T-helper 17 cell (primary cell): ENCODE results near the gene ACOXL. TPM values are rescaled to one million over a fixed set of nuclear protein-coding genes. Genes with fewer than 3 reads are reported as not detected.

Experiments
- ATAC-seq: fragments of 150-1000 bp; cut with Tn5 transposase; 2 replicates; pipeline ENCODE4 v1.10.0; 2021; ENCODE audit warnings: mild to moderate bottlenecking, moderate library complexity
- DNase-seq, 3 donors: peaks; one replicate each; pipeline versions ENCODE4 v3.0.0 to v3.0.0-alpha.2; 2020 to 2021
- H3K9me3 ChIP-seq: one replicate; pipeline ENCODE4 v1.7.0; 2013; ENCODE audit warnings: low read length, mild to moderate bottlenecking; ENCODE audit not compliant: control insufficient read depth, poor library complexity, severe bottlenecking
- H3K27ac Mint-ChIP-seq: one replicate; pipeline ENCODE4 v1.8.0; 2022; ENCODE audit warnings: mild to moderate bottlenecking, moderate library complexity, mixed read lengths
- H3K27me3 Mint-ChIP-seq: one replicate; pipeline ENCODE4 v1.8.0; 2022; ENCODE audit warnings: mixed read lengths
- H3K36me3 Mint-ChIP-seq: one replicate; pipeline ENCODE4 v1.8.0; 2022; ENCODE audit warnings: low read depth, mixed read lengths
- H3K4me1 Mint-ChIP-seq: one replicate; pipeline ENCODE4 v1.8.0; 2022; ENCODE audit warnings: mild to moderate bottlenecking, mixed read lengths
- H3K4me3 Mint-ChIP-seq: one replicate; pipeline ENCODE4 v1.8.0; 2022; ENCODE audit warnings: mild to moderate bottlenecking, moderate library complexity, mixed read lengths
- total RNA-seq, 4 donors: library from RNA in 2 of 4; stranded (reverse) in 2 of 4; gene quantifications; one replicate each; pipeline ENCODE4 v1.2.3 and lab custom pipeline; 2022 to 2026

ACOXL gene
- total RNA-seq, 2 donors from 2014 or later, result not detected

DNA sequence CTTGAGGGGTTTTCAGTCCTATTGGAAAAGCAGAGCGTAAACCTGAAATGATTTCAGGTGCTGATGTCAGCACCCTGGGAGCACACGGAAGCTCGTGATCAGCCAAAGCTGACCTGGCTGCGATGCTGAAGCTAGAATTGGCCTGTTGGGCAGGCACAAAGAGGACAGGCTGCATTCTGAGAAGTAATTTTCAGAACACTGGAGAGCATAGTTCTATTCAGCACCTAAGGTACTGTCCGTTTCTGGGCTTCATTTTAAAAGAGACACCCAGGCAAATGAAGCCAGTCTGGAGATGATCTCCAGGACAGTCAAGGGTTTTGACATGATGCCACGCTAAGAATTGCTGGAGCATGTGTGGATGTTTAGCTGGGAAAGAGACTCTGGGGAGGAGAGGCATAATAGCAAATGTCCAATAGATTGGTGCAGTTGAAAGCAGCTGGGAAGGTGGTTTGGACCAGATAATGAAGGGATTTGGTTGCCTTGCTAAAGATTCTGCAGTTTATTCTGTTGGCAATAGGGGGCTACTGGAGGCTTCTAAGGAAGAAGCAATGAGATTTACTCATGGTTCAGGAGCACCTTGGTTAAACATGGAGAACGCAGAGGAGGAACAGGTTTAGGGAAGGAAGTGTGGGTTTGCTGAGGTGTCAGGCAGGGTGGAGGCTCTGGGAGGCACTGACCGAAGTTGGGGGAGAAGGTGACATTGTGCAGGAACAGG, 86.6 kb downstream of the ACOXL start:
- H3K4me1 Mint-ChIP-seq, result peaks cover 8% of the 10 kb centered on the region
- DNase-seq (no peak), ATAC-seq (no peak)
- H3K4me3 Mint-ChIP-seq, result peak overlapping the region; percentile 28
- H3K36me3 Mint-ChIP-seq, result peaks cover 7% of the 10 kb centered on the region
- H3K9me3 ChIP-seq, result peaks cover 2% of the 10 kb centered on the region
- H3K27me3 Mint-ChIP-seq, result peaks cover 16% of the 10 kb centered on the region
- no peak overlapping the region for H3K27ac Mint-ChIP-seq

GRCh38 chr2:110819711-110820110, 87.3 kb downstream of the ACOXL start:
- H3K9me3 ChIP-seq, result peaks cover 2% of the 10 kb centered on the region
- DNase-seq (no peak), ATAC-seq (no peak)
- H3K4me3 Mint-ChIP-seq, result no peak overlapping the region
- peak overlapping the region; percentile 41 for H3K27ac Mint-ChIP-seq
- peaks cover 16% of the 10 kb centered on the region for H3K27me3 Mint-ChIP-seq
- peaks cover 8% of the 10 kb centered on the region for H3K4me1 Mint-ChIP-seq
- peaks cover 7% of the 10 kb centered on the region for H3K36me3 Mint-ChIP-seq

DNA sequence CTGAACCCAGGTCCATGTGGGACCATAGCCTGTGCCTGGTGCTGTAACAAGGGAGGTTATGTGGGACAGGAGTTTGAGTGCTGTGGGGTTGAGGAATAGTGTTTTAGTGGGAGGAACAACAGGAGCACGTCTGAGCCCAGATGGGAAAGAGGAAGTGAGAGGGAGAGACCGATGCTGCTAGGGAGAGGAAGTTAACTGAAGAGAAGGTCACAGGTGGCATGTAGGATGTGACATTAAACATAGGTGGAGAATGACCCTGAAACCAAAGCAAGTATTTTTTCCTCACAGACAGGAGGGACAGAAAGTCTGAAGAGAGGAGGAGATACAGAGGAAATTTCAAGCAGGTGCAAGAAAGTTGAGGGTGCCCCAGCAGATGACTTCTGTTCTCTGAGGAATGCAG, 87.8 kb downstream of the ACOXL start:
- Mint-ChIP-seq H3K4me1 (peaks cover 8% of the 10 kb centered on the region), H3K36me3 (peaks cover 7% of the 10 kb centered on the region), H3K27ac (peak overlapping the region; percentile 41), H3K4me3 (peak overlapping the region; percentile 43), H3K27me3 (peaks cover 16% of the 10 kb centered on the region)
- H3K9me3 ChIP-seq, result peaks cover 2% of the 10 kb centered on the region
- no peak for ATAC-seq
- no peak for DNase-seq

DNA sequence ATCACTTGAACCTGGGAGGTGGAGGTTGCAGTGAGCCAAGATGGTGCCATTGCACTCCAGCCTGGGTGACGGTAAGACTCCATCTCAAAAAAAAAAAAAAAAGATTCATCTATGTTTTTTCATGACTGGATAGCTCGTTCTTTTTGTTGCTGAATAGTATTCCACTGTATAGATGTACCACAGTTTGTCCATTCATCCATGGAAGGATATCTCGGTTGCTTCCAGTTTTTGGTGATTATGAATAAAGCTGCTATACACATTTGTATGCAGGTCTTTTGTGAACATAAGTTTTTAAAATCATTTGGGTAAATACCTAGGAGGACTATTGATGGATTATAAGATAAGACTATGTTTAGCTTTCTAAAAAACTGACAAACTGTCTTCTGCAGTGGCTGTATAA, 90.8 kb downstream of the ACOXL start:
- peaks cover 2% of the 10 kb centered on the region for H3K9me3 ChIP-seq
- DNase-seq, result no peak
- Mint-ChIP-seq H3K4me1 (peaks cover 11% of the 10 kb centered on the region), H3K27me3 (peaks cover 21% of the 10 kb centered on the region), H3K4me3 (no peak overlapping the region), H3K36me3 (peaks cover 3% of the 10 kb centered on the region), H3K27ac (no peak overlapping the region)
- ATAC-seq, result no peak

GRCh38 chr2:110827511-110827910, 95.1 kb downstream of the ACOXL start:
- ATAC-seq (no peak), DNase-seq (no peak)
- Mint-ChIP-seq H3K27ac (no peak overlapping the region), H3K36me3 (no peaks in the 10 kb centered on the region), H3K27me3 (peaks cover 13% of the 10 kb centered on the region), H3K4me3 (no peak overlapping the region), H3K4me1 (peaks cover 9% of the 10 kb centered on the region)
- peaks cover 2% of the 10 kb centered on the region for H3K9me3 ChIP-seq

- no peaks in the 10 kb centered on the region for H3K36me3 Mint-ChIP-seq
- H3K27me3 Mint-ChIP-seq, result peaks cover 21% of the 10 kb centered on the region
- ATAC-seq, result no peak
These were observed 96.0 kb downstream of the ACOXL start for GRCh38 chr2:110828330-110828729.

GRCh38 chr2:110829413-110830146, 97.2 kb downstream of the ACOXL start:
- H3K9me3 ChIP-seq, result no peaks in the 10 kb centered on the region
- Mint-ChIP-seq H3K4me1 (peaks cover 9% of the 10 kb centered on the region), H3K4me3 (no peak overlapping the region), H3K27me3 (peaks cover 32% of the 10 kb centered on the region), H3K36me3 (no peaks in the 10 kb centered on the region), H3K27ac (no peak overlapping the region)
- ATAC-seq (no peak), DNase-seq (no peak)

More at GRCh38 chr2:110828330-110828729, 96.0 kb downstream of the ACOXL start:
- H3K4me3 Mint-ChIP-seq, result no peak overlapping the region
- H3K4me1 Mint-ChIP-seq, result peaks cover 9% of the 10 kb centered on the region
- no peak overlapping the region for H3K27ac Mint-ChIP-seq
- H3K9me3 ChIP-seq, result no peaks in the 10 kb centered on the region
- no peak for DNase-seq

GRCh38 chr2:110832740-110833139, 100.4 kb downstream of the ACOXL start:
- ATAC-seq (no peak), DNase-seq (no peak)
- Mint-ChIP-seq H3K4me1 (peaks cover 3% of the 10 kb centered on the region), H3K36me3 (no peaks in the 10 kb centered on the region), H3K4me3 (no peak overlapping the region), H3K27me3 (peaks cover 28% of the 10 kb centered on the region), H3K27ac (no peak overlapping the region)
- H3K9me3 ChIP-seq, result no peaks in the 10 kb centered on the region

GRCh38 chr2:110834134-110834827, 101.9 kb downstream of the ACOXL start:
- Mint-ChIP-seq H3K36me3 (no peaks in the 10 kb centered on the region), H3K27ac (no peak overlapping the region), H3K27me3 (peaks cover 23% of the 10 kb centered on the region), H3K4me3 (no peak overlapping the region), H3K4me1 (peaks cover 1% of the 10 kb centered on the region)
- no peak for ATAC-seq
- no peak for DNase-seq
- no peaks in the 10 kb centered on the region for H3K9me3 ChIP-seq

DNA sequence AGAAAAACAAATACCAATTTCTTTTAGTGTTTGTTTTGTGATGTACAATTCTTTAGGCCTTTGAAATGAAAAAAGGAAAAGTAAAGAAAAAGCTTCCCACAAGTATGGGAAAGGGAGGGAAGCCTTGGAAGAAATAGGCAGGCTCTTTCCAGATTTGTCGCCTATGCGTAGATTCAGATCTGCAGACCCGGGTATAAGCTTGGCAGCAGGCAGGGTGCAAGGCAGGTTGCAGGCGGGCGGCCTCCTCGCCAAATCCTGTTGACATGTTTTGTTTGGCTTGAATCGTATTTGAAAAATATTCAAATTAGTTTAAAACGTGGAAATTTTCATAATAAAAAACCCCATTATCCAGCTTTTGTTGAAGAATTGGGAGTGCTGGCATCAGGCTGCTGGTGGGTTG, 104.3 kb downstream of the ACOXL start:
- H3K4me1 Mint-ChIP-seq, result peaks cover 3% of the 10 kb centered on the region
- H3K36me3 Mint-ChIP-seq, result no peaks in the 10 kb centered on the region
- no peak overlapping the region for H3K4me3 Mint-ChIP-seq
- ATAC-seq, result no peak
- H3K27ac Mint-ChIP-seq, result no peak overlapping the region
- DNase-seq, result no peak
- H3K9me3 ChIP-seq, result no peaks in the 10 kb centered on the region
- peaks cover 26% of the 10 kb centered on the region for H3K27me3 Mint-ChIP-seq

DNA sequence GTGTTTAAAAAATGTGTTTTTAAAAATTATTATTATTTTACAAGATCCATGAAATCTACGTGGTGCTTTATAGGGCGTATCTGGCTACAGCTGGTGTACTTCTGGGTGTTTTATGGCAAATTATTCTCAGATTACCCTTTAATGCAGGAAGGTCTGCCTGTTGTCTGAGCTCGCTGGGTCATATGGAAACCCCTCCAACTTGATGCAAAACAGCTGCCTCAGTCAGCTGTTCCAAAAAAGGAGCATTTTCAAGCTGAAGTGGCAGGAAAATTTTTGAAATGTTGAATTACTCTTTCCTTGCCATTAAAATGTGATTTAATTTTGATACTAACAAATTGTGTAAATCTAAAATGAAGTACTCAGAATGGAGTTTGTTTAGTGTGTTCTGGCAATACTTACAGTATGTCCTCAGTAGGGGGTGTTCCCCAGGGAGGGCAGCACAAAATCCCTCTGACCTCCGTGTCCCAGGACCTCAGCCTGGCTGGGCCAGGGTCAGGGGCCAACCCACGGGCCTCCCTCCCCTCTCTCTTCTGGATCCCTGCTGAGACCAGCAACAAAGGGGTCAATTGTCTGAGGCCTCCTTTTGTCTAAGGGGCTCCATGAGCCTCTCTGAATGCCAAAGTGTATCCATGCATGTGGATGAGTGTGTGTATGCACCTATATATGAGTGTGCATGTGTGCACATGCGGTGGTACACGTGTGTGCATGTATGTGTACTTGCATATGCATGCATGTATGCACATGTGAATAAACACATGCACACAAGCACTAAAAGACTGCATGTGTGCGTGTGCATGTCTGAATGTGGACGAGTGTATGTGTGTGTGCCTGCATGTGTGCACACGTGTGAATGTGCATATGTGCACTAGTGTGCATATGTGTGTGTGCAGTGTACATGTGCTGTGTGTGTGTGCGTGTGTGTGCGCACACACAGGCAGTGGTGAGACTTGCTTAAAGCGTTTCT, 105.4 kb downstream of the ACOXL start:
- no peaks in the 10 kb centered on the region for H3K36me3 Mint-ChIP-seq
- peaks cover 27% of the 10 kb centered on the region for H3K27me3 Mint-ChIP-seq
- no peak overlapping the region for H3K4me3 Mint-ChIP-seq
- no peak overlapping the region for H3K27ac Mint-ChIP-seq
- no peaks in the 10 kb centered on the region for H3K9me3 ChIP-seq
- ATAC-seq (no peak), DNase-seq (no peak)
- H3K4me1 Mint-ChIP-seq, result peaks cover 3% of the 10 kb centered on the region

GRCh38 chr2:110838657-110839384, 106.4 kb downstream of the ACOXL start:
- DNase-seq, result no peak
- no peak overlapping the region for H3K4me3 Mint-ChIP-seq
- peaks cover 6% of the 10 kb centered on the region for H3K4me1 Mint-ChIP-seq
- no peaks in the 10 kb centered on the region for H3K9me3 ChIP-seq
- H3K27me3 Mint-ChIP-seq, result peaks cover 27% of the 10 kb centered on the region
- H3K36me3 Mint-ChIP-seq, result peaks cover 3% of the 10 kb centered on the region
- no peak overlapping the region for H3K27ac Mint-ChIP-seq
- no peak for ATAC-seq
